NCI-H1417 treated with DMSO at 0.1 percent for 48 hours (cell line): ENCODE measurements around the gene F2R.
"Not testable (repeated sequence)": the region's sequence is repeated elsewhere in the genome, so short reads cannot be mapped to it uniquely, and the experiment has no call there.

ENCODE experiments used
- DNase-seq: peaks from one replicate; lab custom pipeline; 2025; lab: John Stamatoyannopoulos, UW

Gene F2R

GRCh38 chr5:76755779-76756637 is 40.1 kb downstream of the F2R start:
- no peak for DNase-seq

- no peak for DNase-seq
These were observed 41.1 kb downstream of the F2R start for GRCh38 chr5:76757049-76757448.

- not testable (repeated sequence) for DNase-seq
These were observed 45.2 kb downstream of the F2R start for GRCh38 chr5:76761118-76761517.

DNA sequence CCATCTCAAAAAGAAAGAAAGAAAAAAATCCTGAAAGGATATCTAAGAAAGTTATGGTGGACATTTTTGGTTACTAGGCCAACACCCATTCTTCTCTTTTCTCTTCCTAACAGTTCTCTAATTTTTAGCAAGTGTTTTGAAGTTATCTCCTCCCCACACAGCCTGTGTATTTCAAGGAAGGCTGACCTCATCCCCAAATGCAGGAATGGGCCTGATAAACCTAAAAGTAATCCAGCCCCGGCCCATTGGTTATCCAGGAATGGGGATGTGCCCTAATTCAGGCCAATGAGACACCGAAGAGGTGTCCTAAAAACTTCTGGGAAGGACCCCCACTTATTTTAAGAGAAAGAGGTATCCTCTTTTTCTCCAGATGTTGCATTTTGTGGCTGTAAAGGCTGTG is 46.6 kb downstream of the F2R start:
- no peak for DNase-seq

- no peak for DNase-seq
These were observed 47.2 kb downstream of the F2R start for GRCh38 chr5:76763136-76763535.

GRCh38 chr5:76764374-76764773 is 48.4 kb downstream of the F2R start:
- DNase-seq: no peak

- DNase-seq: no peak
These were observed 49.3 kb downstream of the F2R start for GRCh38 chr5:76765249-76765648.

DNA sequence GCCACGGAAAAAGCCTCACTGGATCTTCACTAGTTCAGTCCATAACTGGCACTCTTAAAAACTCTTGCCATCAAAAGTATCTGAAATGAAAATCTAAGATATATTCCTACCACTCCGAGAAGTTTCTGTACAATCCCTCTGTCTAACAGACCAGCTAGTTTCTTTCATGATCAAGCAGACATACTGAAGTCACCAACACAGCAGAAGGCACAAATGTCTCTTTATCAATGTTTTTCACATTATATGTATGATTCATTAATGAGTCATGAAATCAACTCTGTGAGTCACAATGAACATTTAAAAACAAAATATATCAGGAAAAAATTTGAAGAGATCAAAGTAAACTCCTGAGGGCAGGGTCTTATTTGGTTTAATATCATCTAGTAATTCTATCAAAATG is 50.8 kb downstream of the F2R start:
- no peak for DNase-seq

- not testable (repeated sequence) for DNase-seq
These were observed 55.1 kb downstream of the F2R start for GRCh38 chr5:76771041-76771440.

DNA sequence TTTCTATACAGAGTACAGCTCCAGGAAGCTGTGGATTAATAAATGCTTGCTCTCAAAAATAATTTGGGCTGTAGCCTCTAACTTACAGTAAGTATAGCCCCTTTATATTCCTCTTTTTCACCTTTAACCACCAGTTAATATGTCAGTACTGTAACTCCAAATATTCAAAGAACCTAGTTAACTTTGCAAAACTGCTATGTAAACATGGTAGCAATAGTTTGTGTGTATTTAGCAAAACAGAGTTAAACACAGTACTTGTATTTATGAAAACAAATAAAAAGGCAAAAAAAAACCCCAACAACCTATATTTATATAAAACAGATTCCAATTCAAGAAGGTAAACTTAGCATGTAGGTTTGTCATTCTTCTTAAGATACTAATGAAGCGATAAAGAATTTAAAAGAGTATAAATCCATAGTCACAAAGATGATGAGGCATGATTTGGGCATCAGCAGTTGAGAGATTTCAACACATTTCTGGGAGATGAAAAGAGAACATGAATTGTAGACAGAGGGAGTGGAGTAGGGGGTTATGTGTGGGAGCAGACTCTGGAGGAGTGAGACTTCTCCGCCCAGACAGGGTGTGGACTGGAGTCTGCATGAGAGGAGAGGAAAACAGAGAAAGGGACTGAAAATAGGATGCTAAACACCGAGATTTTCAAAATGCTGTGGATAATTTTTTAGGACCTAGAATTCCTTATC is 55.9 kb downstream of the F2R start:
- no peak for DNase-seq

- no peak for DNase-seq
These were observed 60.0 kb downstream of the F2R start for GRCh38 chr5:76775921-76776320.

DNA sequence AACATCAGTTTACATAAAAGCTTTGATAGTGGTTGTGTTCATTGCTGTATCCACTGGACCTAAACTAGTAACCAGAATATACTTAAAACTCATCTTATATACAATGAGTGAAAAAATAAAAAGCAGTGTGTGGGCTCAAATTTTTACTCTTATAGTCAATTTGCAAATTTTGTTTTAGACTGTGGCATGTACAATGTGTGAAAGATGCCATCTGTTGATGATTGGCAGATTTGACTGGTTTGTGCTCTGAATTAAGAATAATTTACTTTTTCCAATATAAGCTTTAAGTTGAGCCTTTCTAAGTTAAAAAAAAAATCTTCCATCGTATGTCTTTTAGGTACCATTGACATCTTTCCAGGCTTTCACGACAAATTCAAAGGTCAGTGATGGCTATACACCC is 60.5 kb downstream of the F2R start:
- no peak for DNase-seq

- not testable (repeated sequence) for DNase-seq
These were observed 64.7 kb downstream of the F2R start for GRCh38 chr5:76780616-76781015.

DNA sequence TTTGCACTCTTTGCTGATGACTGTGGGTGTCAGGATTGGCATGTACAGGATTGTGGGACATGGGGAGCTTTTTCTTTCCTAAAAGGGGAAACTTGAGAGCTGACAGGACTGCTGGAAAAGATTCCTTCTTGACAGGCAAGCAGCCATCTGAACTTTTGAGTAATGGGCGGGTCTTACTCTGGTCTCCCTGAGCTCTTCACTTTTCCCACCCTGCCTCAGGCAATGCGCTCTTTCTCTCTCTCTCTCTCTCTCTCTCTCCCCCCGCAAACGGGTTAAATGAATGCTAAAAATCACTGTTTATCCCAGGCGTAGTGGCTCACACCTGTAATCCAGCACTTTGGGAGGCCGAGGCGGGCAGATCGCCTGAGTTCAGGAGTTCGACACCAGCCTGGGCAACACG is 65.8 kb downstream of the F2R start:
- DNase-seq: no peak

- DNase-seq: no peak
These were observed 66.5 kb downstream of the F2R start for GRCh38 chr5:76782444-76782843.
